Activated CD4-positive, alpha-beta T cell treated with anti-CD3 and anti-CD28 coated beads, Interleukin-2, amount 10 ng/mL, durations not matched to agents 7 days and 5 days (primary cell): ENCODE measurements around the gene PCLO. TPM values are rescaled to one million over a fixed set of nuclear protein-coding genes. Genes with fewer than 3 reads are reported as not detected.

Experiments used
- CTCF ChIA-PET: fragments of 350-600 bp; sonication (Branson Sonifier 250); formaldehyde crosslinking; loops from one replicate; lab custom pipeline; 2021; ENCODE audit warnings: antibody characterized with exemption; lab: Charles Lee
- POLR2A ChIA-PET: fragments of 350-600 bp; sonication (Branson Sonifier 250); formaldehyde crosslinking; loops from one replicate; lab custom pipeline; 2021; ENCODE audit warnings: antibody characterized with exemption; lab: Charles Lee
- DNase-seq: peaks from one replicate; pipeline ENCODE4 v3.0.0-alpha.2; 2020
- H3K27ac Mint-ChIP-seq: one replicate; pipeline ENCODE4 v1.8.0; 2021; ENCODE audit warnings: mild to moderate bottlenecking, moderate library complexity, mixed read lengths
- H3K27me3 Mint-ChIP-seq: one replicate; pipeline ENCODE4 v1.8.0; 2021; ENCODE audit warnings: mixed read lengths
- H3K36me3 Mint-ChIP-seq: one replicate; pipeline ENCODE4 v1.8.0; 2021; ENCODE audit warnings: low read depth, mixed read lengths
- H3K4me1 Mint-ChIP-seq: one replicate; pipeline ENCODE4 v1.8.0; 2021; ENCODE audit warnings: mixed read lengths
- H3K4me3 Mint-ChIP-seq: one replicate; pipeline ENCODE4 v1.8.0; 2021; ENCODE audit warnings: mild to moderate bottlenecking, moderate library complexity, mixed read lengths
- H3K9me3 Mint-ChIP-seq: one replicate; pipeline ENCODE4 v1.8.0; 2021; ENCODE audit warnings: mixed read lengths
- total RNA-seq, 2 experiments: library from RNA; stranded (reverse); gene quantifications; one replicate each; pipeline ENCODE4 v1.2.3, GENCODE V29; 2021

The PCLO gene
- not detected for total RNA-seq

- POLR2A ChIA-PET: no interaction called here
- H3K4me3 Mint-ChIP-seq: peak within 1 kb of the TSS; percentile 40
- H3K27me3 Mint-ChIP-seq: peaks cover 11% of the 10 kb centered on the region
- CTCF ChIA-PET: no interaction called here
- H3K9me3 Mint-ChIP-seq: no peaks in the 10 kb centered on the region
- DNase-seq: peak; percentile 40
- H3K4me1 Mint-ChIP-seq: no peaks in the 10 kb centered on the region
- no peaks in the 10 kb centered on the region for H3K36me3 Mint-ChIP-seq
- H3K27ac Mint-ChIP-seq: no peak within 1 kb of the TSS
These were observed at the start of gene PCLO for GRCh38 chr7:83162402-83163256. TSS of gene PCLO (minus strand) at chr7:83162884. CDS start at chr7:83162592, 292 bp downstream.

GRCh38 chr7:83211685-83212084, 49.0 kb upstream of the PCLO start:
- H3K36me3 Mint-ChIP-seq: no peaks in the 10 kb centered on the region
- no peaks in the 10 kb centered on the region for H3K9me3 Mint-ChIP-seq
- no peaks in the 10 kb centered on the region for H3K27me3 Mint-ChIP-seq
- H3K4me1 Mint-ChIP-seq: no peaks in the 10 kb centered on the region
- POLR2A ChIA-PET: no interaction called here
- H3K4me3 Mint-ChIP-seq: no peak overlapping the region
- no peak overlapping the region for H3K27ac Mint-ChIP-seq
- CTCF ChIA-PET: no interaction called here
- no peak for DNase-seq

GRCh38 chr7:83210479-83210878, 47.8 kb upstream of the PCLO start:
- no peaks in the 10 kb centered on the region for H3K4me1 Mint-ChIP-seq
- POLR2A ChIA-PET: no interaction called here
- no peak overlapping the region for H3K27ac Mint-ChIP-seq
- H3K36me3 Mint-ChIP-seq: no peaks in the 10 kb centered on the region
- no peak for DNase-seq
- no peaks in the 10 kb centered on the region for H3K9me3 Mint-ChIP-seq
- no peaks in the 10 kb centered on the region for H3K27me3 Mint-ChIP-seq
- H3K4me3 Mint-ChIP-seq: no peak overlapping the region
- CTCF ChIA-PET: no interaction called here

- POLR2A ChIA-PET: no interaction called here
- no peak overlapping the region for H3K27ac Mint-ChIP-seq
- CTCF ChIA-PET: no interaction called here
These were observed 42.0 kb upstream of the PCLO start for GRCh38 chr7:83204715-83205114.

GRCh38 chr7:83201355-83201754, 38.7 kb upstream of the PCLO start:
- Mint-ChIP-seq H3K27me3 (no peaks in the 10 kb centered on the region), H3K4me1 (no peaks in the 10 kb centered on the region), H3K36me3 (no peaks in the 10 kb centered on the region), H3K27ac (no peak overlapping the region), H3K4me3 (no peak overlapping the region), H3K9me3 (no peaks in the 10 kb centered on the region)
- DNase-seq: no peak
- POLR2A ChIA-PET: no interaction called here
- CTCF ChIA-PET: no interaction called here

More at GRCh38 chr7:83204715-83205114, 42.0 kb upstream of the PCLO start:
- no peaks in the 10 kb centered on the region for H3K4me1 Mint-ChIP-seq
- H3K4me3 Mint-ChIP-seq: no peak overlapping the region
- H3K36me3 Mint-ChIP-seq: no peaks in the 10 kb centered on the region
- H3K9me3 Mint-ChIP-seq: no peaks in the 10 kb centered on the region
- H3K27me3 Mint-ChIP-seq: no peaks in the 10 kb centered on the region
- no peak for DNase-seq

- CTCF ChIA-PET: interaction anchor here (0.6 kb wide), 1 partner anchor 335 kb away, joined by 4 read pairs; no protein-coding TSS in a partner anchor
- Mint-ChIP-seq H3K4me3 (no peak overlapping the region), H3K27ac (no peak overlapping the region), H3K36me3 (no peaks in the 10 kb centered on the region), H3K27me3 (no peaks in the 10 kb centered on the region), H3K9me3 (no peaks in the 10 kb centered on the region), H3K4me1 (no peaks in the 10 kb centered on the region)
- POLR2A ChIA-PET: no interaction called here
- no peak for DNase-seq
These were observed 28.1 kb upstream of the PCLO start for GRCh38 chr7:83190659-83191389.

- no peaks in the 10 kb centered on the region for H3K4me1 Mint-ChIP-seq
- peaks cover 11% of the 10 kb centered on the region for H3K9me3 Mint-ChIP-seq
- no peak overlapping the region for H3K4me3 Mint-ChIP-seq
- ChIA-PET CTCF (no interaction called here), POLR2A (no interaction called here)
- no peaks in the 10 kb centered on the region for H3K27me3 Mint-ChIP-seq
- DNase-seq: no peak
- no peaks in the 10 kb centered on the region for H3K36me3 Mint-ChIP-seq
- no peak overlapping the region for H3K27ac Mint-ChIP-seq
These were observed 16.1 kb upstream of the PCLO start for GRCh38 chr7:83178796-83179195.

GRCh38 chr7:83178066-83178465, 15.4 kb upstream of the PCLO start:
- Mint-ChIP-seq H3K4me1 (no peaks in the 10 kb centered on the region), H3K9me3 (peaks cover 4% of the 10 kb centered on the region), H3K36me3 (no peaks in the 10 kb centered on the region), H3K4me3 (no peak overlapping the region), H3K27ac (no peak overlapping the region), H3K27me3 (no peaks in the 10 kb centered on the region)
- CTCF ChIA-PET: no interaction called here
- POLR2A ChIA-PET: no interaction called here
- DNase-seq: no peak

GRCh38 chr7:83173664-83174063, 11.0 kb upstream of the PCLO start:
- ChIA-PET POLR2A (no interaction called here), CTCF (no interaction called here)
- Mint-ChIP-seq H3K27me3 (no peaks in the 10 kb centered on the region), H3K4me1 (no peaks in the 10 kb centered on the region), H3K9me3 (no peaks in the 10 kb centered on the region), H3K4me3 (no peak overlapping the region), H3K36me3 (no peaks in the 10 kb centered on the region), H3K27ac (no peak overlapping the region)
- DNase-seq: no peak

- H3K27ac Mint-ChIP-seq: no peak overlapping the region
- no peaks in the 10 kb centered on the region for H3K9me3 Mint-ChIP-seq
- no peak for DNase-seq
- CTCF ChIA-PET: no interaction called here
- POLR2A ChIA-PET: no interaction called here
- H3K4me1 Mint-ChIP-seq: no peaks in the 10 kb centered on the region
- no peak overlapping the region for H3K4me3 Mint-ChIP-seq
- peaks cover 6% of the 10 kb centered on the region for H3K27me3 Mint-ChIP-seq
- no peaks in the 10 kb centered on the region for H3K36me3 Mint-ChIP-seq
These were observed 4.1 kb upstream of the PCLO start for GRCh38 chr7:83166781-83167180.

GRCh38 chr7:83161899-83162401, 734 bp downstream of the PCLO start:
- Mint-ChIP-seq H3K4me1 (no peaks in the 10 kb centered on the region), H3K27ac (no peak overlapping the region), H3K9me3 (no peaks in the 10 kb centered on the region), H3K27me3 (peaks cover 11% of the 10 kb centered on the region), H3K4me3 (peak overlapping the region; percentile 19), H3K36me3 (no peaks in the 10 kb centered on the region)
- ChIA-PET CTCF (no interaction called here), POLR2A (no interaction called here)
- no peak for DNase-seq

- CTCF ChIA-PET: no interaction called here
- H3K27me3 Mint-ChIP-seq: peaks cover 11% of the 10 kb centered on the region
- DNase-seq: no peak
- no peaks in the 10 kb centered on the region for H3K9me3 Mint-ChIP-seq
- no peaks in the 10 kb centered on the region for H3K36me3 Mint-ChIP-seq
- POLR2A ChIA-PET: no interaction called here
- no peak overlapping the region for H3K4me3 Mint-ChIP-seq
- no peaks in the 10 kb centered on the region for H3K4me1 Mint-ChIP-seq
- no peak overlapping the region for H3K27ac Mint-ChIP-seq
These were observed 1.5 kb downstream of the PCLO start for GRCh38 chr7:83161186-83161585.

GRCh38 chr7:83159731-83160130, 3.0 kb downstream of the PCLO start:
- no peaks in the 10 kb centered on the region for H3K36me3 Mint-ChIP-seq
- ChIA-PET CTCF (no interaction called here), POLR2A (no interaction called here)
- peaks cover 11% of the 10 kb centered on the region for H3K27me3 Mint-ChIP-seq
- H3K9me3 Mint-ChIP-seq: no peaks in the 10 kb centered on the region
- H3K4me3 Mint-ChIP-seq: no peak overlapping the region
- H3K27ac Mint-ChIP-seq: no peak overlapping the region
- H3K4me1 Mint-ChIP-seq: no peaks in the 10 kb centered on the region
- DNase-seq: no peak
